Spleen (tissue), 13 donors: ENCODE data around the gene SLC39A7. TPM values are rescaled to one million over a fixed set of nuclear protein-coding genes. Genes with fewer than 3 reads are reported as not detected.

Source experiments
- DNase-seq: peaks from one replicate; pipeline ENCODE4 v3.0.0-alpha.2; 2020
- H3K27ac ChIP-seq, 8 donors: fragments of 200-600 bp; sonication (generic) in 7 of 8; 1 replicate in 4 of 8; 2 replicates in 4 of 8; pipeline versions ENCODE4 v1.5.0 to v1.8.0; 2016 to 2021; ENCODE audit warnings: inconsistent platforms in 4 of 8, mild to moderate bottlenecking in 4 of 8, moderate library complexity in 1 of 8
- H3K27me3 ChIP-seq, 7 donors: fragments of 200-600 bp; sonication (generic) in 6 of 7; replicated peaks in 1 of 7; 1 replicate in 4 of 7; 2 replicates in 3 of 7; pipeline versions ENCODE4 v1.5.0 to v1.8.0; 2016 to 2021; ENCODE audit warnings: inconsistent platforms in 3 of 7, mild to moderate bottlenecking in 1 of 7
- H3K36me3 ChIP-seq, 6 donors: fragments of 200-600 bp; sonication (generic) in 5 of 6; 1 replicate in 4 of 6; 2 replicates in 2 of 6; pipeline versions ENCODE4 v1.5.0 to v1.8.0; 2016 to 2021; ENCODE audit warnings: inconsistent platforms in 2 of 6
- H3K4me1 ChIP-seq, 6 donors: fragments of 200-600 bp; sonication (generic) in 5 of 6; 1 replicate in 3 of 6; 2 replicates in 3 of 6; pipeline versions ENCODE4 v1.5.0 to v1.8.0; 2016 to 2021; ENCODE audit warnings: inconsistent platforms in 3 of 6
- H3K4me3 ChIP-seq, 8 donors: fragments of 200-600 bp; sonication (generic) in 7 of 8; 1 replicate in 4 of 8; 2 replicates in 4 of 8; pipeline versions ENCODE4 v1.5.0 to v1.8.0; 2016 to 2021; ENCODE audit warnings: inconsistent platforms in 4 of 8, mild to moderate bottlenecking in 4 of 8, moderate library complexity in 2 of 8
- H3K9me3 ChIP-seq, 8 donors: fragments of 200-600 bp; sonication (generic) in 7 of 8; 1 replicate in 4 of 8; 2 replicates in 4 of 8; pipeline versions ENCODE4 v1.5.0 to v1.8.0; 2016 to 2021; ENCODE audit warnings: inconsistent platforms in 4 of 8
- POLR2A ChIP-seq, 3 donors: fragments of 450-650 bp; IDR thresholded peaks; one replicate each; pipeline ENCODE4 v1.5.1; 2017; ENCODE audit warnings: antibody characterized with exemption in 3 of 3, mild to moderate bottlenecking in 1 of 3
- POLR2AphosphoS5 ChIP-seq, 3 donors: sonication (generic); formaldehyde crosslinking; IDR thresholded peaks; one replicate each; pipeline ENCODE4 v1.5.1; 2017; ENCODE audit warnings: antibody characterized with exemption in 3 of 3
- WGBS, 5 donors: extraction: QIAGEN DNeasy Blood & Tissue Kit in 3 of 5; methylation state at CpG; one replicate each; pipeline versions ENCODE4 v1.1.5 to v1.1.7; 2013 to 2018; 5-methylcytosine and 5-hydroxymethylcytosine counted together
- intact Hi-C: fragments of 100-400 bp; cut with DNase I; formaldehyde crosslinking; loops from one replicate; pipeline ENCODE4 v1.15.0; 2023; ENCODE audit warnings: low total_unique reads
- long read RNA-seq, 2 donors: transcript quantifications; one replicate each; lab custom pipeline, GENCODE V29; 2026
- polyA plus RNA-seq, 3 donors: library from polyadenylated mRNA; stranded (reverse); fragments of 200-250 nt; gene quantifications; one replicate each; pipeline ENCODE4 v1.2.1, GENCODE V29; 2013
- total RNA-seq, 7 donors: library from RNA; depleted of rRNA in 3 of 7; stranded (reverse); fragments of >200 nt in 3 of 7; fragmentation: NEBNext Ultra II Directional in 4 of 7; extraction: Animal tissue kit (Norgen Biotek cat#: 25700) in 4 of 7; gene quantifications; one replicate each; pipeline versions ENCODE4 v1.1.0 to v1.2.1, GENCODE V29; 2016 to 2021
- TF ChIP-seq, protein P1 (sequence below), 11 experiments: fragments of 200-600 bp in 7 of 11; fragments of 450-650 bp in 4 of 11; sonication (generic) in 4 of 11; IDR thresholded peaks in 8 of 11; conservative IDR thresholded peaks in 3 of 11; 1 replicate in 7 of 11; 2 replicates in 4 of 11; pipeline versions ENCODE4 v1.4.0 to v1.8.0; 2016 to 2021; ENCODE audit warnings: antibody characterized with exemption in 11 of 11, inconsistent platforms in 4 of 11, mild to moderate bottlenecking in 1 of 11
- donor health status: healthy with polysubstance abuse.
- donor health status: DM: no; HTN: no; CAD: no; lungs with moderate emphysema.
- donor health status: DM: no; HTN: no; CAD: no.
- donor health status: Bipolar disorder and iron deficiency.
- donor health status: healthy.
- donor health status: DM: no; HTN: no; CAD: no.
- donor health status: DM: yes; HTN: yes; CAD: no.

SLC39A7 gene, protein sequence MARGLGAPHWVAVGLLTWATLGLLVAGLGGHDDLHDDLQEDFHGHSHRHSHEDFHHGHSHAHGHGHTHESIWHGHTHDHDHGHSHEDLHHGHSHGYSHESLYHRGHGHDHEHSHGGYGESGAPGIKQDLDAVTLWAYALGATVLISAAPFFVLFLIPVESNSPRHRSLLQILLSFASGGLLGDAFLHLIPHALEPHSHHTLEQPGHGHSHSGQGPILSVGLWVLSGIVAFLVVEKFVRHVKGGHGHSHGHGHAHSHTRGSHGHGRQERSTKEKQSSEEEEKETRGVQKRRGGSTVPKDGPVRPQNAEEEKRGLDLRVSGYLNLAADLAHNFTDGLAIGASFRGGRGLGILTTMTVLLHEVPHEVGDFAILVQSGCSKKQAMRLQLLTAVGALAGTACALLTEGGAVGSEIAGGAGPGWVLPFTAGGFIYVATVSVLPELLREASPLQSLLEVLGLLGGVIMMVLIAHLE
- total RNA-seq: 10 to 100 TPM; 42.8 to 58.7 (median 48.8) TPM
- polyA plus RNA-seq: 10 to 100 TPM; 28.8 to 42.3 (median 33.8) TPM
- long read RNA-seq, donor 1, partial matches to known transcripts: 0 of 4 reads
- long read RNA-seq, donor 1, other reads (novel, unspliced or antisense): 0 of 4 reads
- long read RNA-seq, donor 2, transcript SLC39A7-202 (7 exons, 2,409 nt): major isoform, 5 of 15 reads
- long read RNA-seq, donor 2, partial matches to known transcripts: 7 of 15 reads
- long read RNA-seq, donor 2, other reads (novel, unspliced or antisense): 0 of 15 reads

DNA sequence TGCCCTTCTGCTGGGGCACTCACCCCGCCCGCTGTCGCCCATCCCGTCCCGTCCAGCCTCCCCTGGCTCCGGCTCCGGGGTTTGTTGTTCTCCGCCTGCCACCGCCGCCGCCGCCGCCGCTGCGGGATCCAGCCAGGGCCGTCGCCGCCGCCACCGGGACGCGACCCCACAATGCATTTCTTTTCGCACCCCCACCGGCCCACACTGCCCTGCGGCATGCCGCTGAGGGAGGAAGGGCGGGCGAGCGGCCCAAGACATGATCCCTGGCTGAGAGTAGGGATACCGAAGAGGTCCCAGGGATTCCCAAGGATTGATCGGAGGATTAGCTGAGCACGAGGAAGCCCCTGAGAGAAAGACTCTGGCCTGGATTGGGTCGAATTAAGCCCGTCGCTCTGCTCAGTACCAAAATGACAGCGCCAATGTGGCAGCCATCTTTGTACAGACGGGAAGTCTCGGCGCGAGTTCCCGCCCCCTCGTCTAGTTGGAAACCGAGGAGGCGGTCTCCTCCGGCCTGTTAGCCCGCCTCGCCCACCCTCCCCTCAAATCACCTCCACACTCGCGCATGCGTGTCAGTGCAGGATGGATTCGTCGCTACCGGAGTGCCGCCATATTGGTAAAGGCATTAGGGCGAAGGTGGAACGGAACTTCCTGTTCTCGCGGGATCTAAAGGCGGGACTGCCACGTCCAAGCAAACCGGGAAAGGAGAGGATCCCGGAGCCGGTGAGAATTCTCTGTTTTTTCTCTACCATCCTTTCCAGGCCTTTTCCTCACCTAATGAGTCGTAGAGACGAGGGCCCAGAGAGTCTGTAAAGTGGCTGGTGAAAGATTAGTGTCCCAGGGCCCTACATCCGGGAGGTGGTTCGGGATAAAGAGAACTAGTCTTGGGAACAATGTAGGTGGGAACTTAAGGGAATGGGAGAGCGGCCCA, at the start of gene SLC39A7, which contains the start of gene RXRB:
Gene SLC39A7, plus strand, starts transcription at position 649 of the 928 bp plus-strand sequence. CDS start 379 bp downstream, outside the sequence.
Gene RXRB, minus strand, starts transcription at position 447 of the 928 bp plus-strand sequence. Its CDS starts 189 bp downstream, at position 258.
- TF ChIP-seq POLR2AphosphoS5 (IDR thresholded peaks at IDR 0.05): peak; percentile 86 to 91 (median 88)
- TF ChIP-seq POLR2A (IDR thresholded peaks at IDR 0.05): peak; percentile 20 to 64 (median 35)
- TF ChIP-seq, protein P1, sequence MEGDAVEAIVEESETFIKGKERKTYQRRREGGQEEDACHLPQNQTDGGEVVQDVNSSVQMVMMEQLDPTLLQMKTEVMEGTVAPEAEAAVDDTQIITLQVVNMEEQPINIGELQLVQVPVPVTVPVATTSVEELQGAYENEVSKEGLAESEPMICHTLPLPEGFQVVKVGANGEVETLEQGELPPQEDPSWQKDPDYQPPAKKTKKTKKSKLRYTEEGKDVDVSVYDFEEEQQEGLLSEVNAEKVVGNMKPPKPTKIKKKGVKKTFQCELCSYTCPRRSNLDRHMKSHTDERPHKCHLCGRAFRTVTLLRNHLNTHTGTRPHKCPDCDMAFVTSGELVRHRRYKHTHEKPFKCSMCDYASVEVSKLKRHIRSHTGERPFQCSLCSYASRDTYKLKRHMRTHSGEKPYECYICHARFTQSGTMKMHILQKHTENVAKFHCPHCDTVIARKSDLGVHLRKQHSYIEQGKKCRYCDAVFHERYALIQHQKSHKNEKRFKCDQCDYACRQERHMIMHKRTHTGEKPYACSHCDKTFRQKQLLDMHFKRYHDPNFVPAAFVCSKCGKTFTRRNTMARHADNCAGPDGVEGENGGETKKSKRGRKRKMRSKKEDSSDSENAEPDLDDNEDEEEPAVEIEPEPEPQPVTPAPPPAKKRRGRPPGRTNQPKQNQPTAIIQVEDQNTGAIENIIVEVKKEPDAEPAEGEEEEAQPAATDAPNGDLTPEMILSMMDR (IDR thresholded peaks at IDR 0.05 in 8 of 11, conservative IDR thresholded peaks at IDR 0.05 in 3 of 11): peak in 4 of 11 experiments; percentile 11 to 30 (median 21)
- H3K36me3 ChIP-seq: peaks cover 0 to 56% (median 39%) of the 10 kb centered on the region in 6 donors
- no peaks in the 10 kb centered on the region for H3K9me3 ChIP-seq
- no peaks in the 10 kb centered on the region for H3K27me3 ChIP-seq
- DNase-seq: peak; percentile 99
- H3K27ac ChIP-seq: peak within 1 kb of the TSS; percentile 87 to 99 (median 98)
- H3K4me3 ChIP-seq: peak within 1 kb of the TSS; percentile 48 to 99 (median 87)
- H3K4me1 ChIP-seq: peaks cover 34 to 86% (median 70%) of the 10 kb centered on the region in 6 donors
- WGBS, 5 donors: 0 to 1% (median 0%) methylated on average over 35 to 68 of the region's 68 CpGs
- intact Hi-C loops: no loop called here

DNA sequence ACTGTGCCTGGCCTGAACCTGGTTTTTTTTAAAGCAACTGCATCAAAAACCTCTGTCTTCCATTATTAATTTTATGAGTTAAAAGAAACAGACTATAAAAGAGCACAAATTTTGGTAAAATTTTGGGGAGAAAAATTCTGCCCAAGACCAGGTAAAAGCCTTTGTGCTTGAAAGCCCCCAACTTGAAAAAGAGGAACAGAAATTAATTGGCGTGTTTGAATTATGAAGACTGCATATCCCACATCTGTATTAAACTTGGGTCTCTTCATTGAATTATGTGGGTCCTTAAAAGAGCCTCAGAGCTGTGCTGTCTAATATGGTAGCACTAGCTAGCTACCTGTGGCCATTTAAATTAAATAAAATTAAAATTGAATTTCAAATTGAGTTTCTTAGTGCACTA, 49.6 kb upstream of the SLC39A7 start:
- peaks cover 0 to 12% (median 0%) of the 10 kb centered on the region in 7 donors for H3K27me3 ChIP-seq
- no peak for DNase-seq
- intact Hi-C loops: no loop called here
- H3K36me3 ChIP-seq: no peaks in the 10 kb centered on the region
- peaks cover 0 to 5% (median 0%) of the 10 kb centered on the region in 6 donors for H3K4me1 ChIP-seq
- TF ChIP-seq POLR2A (IDR thresholded peaks at IDR 0.05) (no peak), POLR2AphosphoS5 (IDR thresholded peaks at IDR 0.05) (no peak)
- TF ChIP-seq, protein P1 (IDR thresholded peaks at IDR 0.05 in 8 of 11, conservative IDR thresholded peaks at IDR 0.05 in 3 of 11): no peak
- WGBS, 5 donors: 50 to 80% (median 73%) methylated on average over 1 of the region's 1 CpG
- H3K27ac ChIP-seq: no peak overlapping the region
- H3K9me3 ChIP-seq: peaks cover 0 to 23% (median 20%) of the 10 kb centered on the region in 8 donors
- no peak overlapping the region for H3K4me3 ChIP-seq

DNA sequence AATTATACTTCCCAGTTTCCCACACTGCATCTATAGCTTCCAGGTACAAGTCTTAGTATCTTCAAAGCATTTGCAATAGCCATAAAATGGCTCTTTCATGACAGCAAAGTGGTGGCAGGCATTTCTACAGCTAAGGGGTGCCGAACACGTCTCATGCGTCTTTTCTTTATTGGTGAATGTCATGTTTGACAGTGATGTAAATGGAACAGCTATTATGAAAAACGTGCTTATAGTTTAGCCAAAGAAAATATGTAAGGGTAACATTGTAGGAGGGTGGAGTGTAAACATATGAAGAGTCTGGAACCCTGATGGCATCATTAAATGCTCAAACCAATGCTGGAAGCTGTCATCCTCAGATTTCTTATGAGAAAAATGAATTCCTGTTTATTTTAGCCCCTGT, 46.3 kb upstream of the SLC39A7 start:
- no peak overlapping the region for H3K4me3 ChIP-seq
- no peaks in the 10 kb centered on the region for H3K4me1 ChIP-seq
- no peak overlapping the region for H3K27ac ChIP-seq
- no peak for TF ChIP-seq POLR2A (IDR thresholded peaks at IDR 0.05)
- TF ChIP-seq, protein P1 (IDR thresholded peaks at IDR 0.05 in 8 of 11, conservative IDR thresholded peaks at IDR 0.05 in 3 of 11): no peak
- TF ChIP-seq POLR2AphosphoS5 (IDR thresholded peaks at IDR 0.05): no peak
- H3K27me3 ChIP-seq: peaks cover 0 to 6% (median 0%) of the 10 kb centered on the region in 7 donors
- no peak for DNase-seq
- no peaks in the 10 kb centered on the region for H3K36me3 ChIP-seq
- 80 to 85% (median 81%) methylated on average over 4 of the region's 4 CpGs for WGBS, 5 donors
- H3K9me3 ChIP-seq: peaks cover 0 to 23% (median 20%) of the 10 kb centered on the region in 8 donors
- intact Hi-C loops: no loop called here
